Gastrocnemius medialis (tissue), 4 donors: ENCODE results near the gene COPRS.

ENCODE experiments used
- POLR2A ChIP-seq, 2 donors: fragments of 450-650 bp; IDR thresholded peaks; one replicate each; pipeline ENCODE4 v1.6.1; 2017; ENCODE audit warnings: antibody characterized with exemption in 2 of 2, mild to moderate bottlenecking in 2 of 2, moderate library complexity in 2 of 2
- TF ChIP-seq, protein P1 (sequence below), 5 experiments: fragments of 450-650 bp in 3 of 5; fragments of 200-600 bp in 2 of 5; sonication (generic) in 2 of 5; IDR thresholded peaks in 4 of 5; conservative IDR thresholded peaks in 1 of 5; 1 replicate in 4 of 5; 2 replicates in 1 of 5; pipeline ENCODE4 v1.5.1; 2016 to 2019; ENCODE audit warnings: antibody characterized with exemption in 5 of 5, mild to moderate bottlenecking in 3 of 5, moderate library complexity in 3 of 5

DNA sequence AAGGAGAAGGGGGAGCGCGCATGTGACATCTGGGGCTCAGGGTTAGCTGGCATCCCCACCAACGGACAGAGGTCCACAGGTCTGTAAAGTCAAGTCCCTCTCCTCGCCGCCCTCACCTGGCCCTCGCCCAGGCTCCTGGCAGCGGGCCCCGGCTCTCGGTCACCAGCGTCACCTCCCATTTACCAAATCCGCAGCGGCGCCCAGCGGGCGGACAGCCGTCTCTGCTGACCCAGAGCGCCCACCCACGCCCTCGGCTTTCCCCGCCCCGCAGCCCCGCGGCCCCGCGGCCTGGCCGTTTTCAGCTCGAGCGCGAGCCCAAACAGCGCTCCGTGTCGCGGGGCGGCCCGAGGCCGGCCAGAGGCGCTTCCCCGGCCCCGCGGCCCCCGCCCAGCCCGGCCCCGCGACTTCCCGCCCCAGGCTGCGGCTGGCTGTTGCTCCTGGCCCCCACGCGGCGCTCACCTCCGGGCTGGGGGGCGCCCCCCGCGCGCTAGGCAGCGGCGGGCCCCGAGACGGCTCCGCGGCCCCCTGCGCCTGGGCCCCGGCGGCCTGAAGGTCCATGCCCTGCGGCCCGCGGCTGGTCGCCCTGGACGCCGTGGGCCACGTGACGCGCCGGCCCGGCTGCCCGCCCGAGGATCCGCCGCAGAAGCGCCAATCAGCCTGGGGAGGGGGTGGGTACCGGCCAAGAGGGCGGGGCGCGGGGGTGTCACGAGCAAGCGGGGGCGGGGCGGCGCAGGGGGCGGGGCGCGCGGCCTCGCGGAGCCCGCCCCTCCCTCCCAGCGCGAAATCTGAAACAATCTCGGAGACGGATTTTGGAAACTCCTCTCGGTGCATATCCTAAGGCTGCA is at the start of gene COPRS:
- TF ChIP-seq, protein P1, sequence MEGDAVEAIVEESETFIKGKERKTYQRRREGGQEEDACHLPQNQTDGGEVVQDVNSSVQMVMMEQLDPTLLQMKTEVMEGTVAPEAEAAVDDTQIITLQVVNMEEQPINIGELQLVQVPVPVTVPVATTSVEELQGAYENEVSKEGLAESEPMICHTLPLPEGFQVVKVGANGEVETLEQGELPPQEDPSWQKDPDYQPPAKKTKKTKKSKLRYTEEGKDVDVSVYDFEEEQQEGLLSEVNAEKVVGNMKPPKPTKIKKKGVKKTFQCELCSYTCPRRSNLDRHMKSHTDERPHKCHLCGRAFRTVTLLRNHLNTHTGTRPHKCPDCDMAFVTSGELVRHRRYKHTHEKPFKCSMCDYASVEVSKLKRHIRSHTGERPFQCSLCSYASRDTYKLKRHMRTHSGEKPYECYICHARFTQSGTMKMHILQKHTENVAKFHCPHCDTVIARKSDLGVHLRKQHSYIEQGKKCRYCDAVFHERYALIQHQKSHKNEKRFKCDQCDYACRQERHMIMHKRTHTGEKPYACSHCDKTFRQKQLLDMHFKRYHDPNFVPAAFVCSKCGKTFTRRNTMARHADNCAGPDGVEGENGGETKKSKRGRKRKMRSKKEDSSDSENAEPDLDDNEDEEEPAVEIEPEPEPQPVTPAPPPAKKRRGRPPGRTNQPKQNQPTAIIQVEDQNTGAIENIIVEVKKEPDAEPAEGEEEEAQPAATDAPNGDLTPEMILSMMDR (IDR thresholded peaks at IDR 0.05 in 4 of 5, conservative IDR thresholded peaks at IDR 0.05 in 1 of 5) = no peak
- TF ChIP-seq POLR2A (IDR thresholded peaks at IDR 0.05) = peak; percentile 58 to 70
